ENCODE data around the gene BEST2.

Gene BEST2

DNA sequence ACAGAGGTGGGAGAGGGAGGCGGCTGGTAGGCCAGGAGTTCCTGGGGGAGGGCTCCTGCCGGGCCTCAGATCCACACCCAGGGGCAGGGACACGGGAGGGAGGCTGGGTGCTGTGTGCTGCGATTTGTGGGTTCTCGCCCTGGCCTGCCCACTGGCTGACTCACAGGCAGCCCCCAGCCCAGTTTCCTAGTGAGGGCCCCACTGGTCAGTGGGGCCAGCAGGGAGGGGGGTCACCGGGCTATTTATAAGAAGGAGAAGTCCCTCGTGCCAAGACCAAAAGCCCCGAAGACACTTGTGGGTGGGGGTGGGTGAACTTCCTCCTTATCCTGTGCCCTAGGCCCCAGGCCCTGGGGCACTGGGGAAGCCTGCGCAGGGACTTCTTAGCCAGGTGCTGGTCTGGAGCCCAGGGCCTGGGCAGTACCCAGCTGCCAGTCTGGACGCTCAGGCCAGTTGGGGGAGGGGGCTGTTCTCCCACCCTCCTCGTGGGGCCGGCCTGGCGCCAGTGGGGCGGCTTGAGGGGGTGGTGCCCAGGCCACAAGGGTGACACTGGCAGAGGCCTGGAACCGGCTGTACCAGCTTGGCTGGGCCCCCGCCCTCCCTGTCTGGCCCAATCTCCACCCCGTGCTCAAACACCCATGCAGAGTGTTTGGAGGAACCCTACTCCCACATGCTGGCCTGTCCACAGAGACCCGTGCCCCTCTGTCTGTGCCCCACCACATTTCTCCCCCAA is 34.7 kb downstream of the BEST2 start:
- in situ Hi-C loops (cut with HindIII; ENCODE audit: low sequenced_read_pairs), result no loop called here

DNA sequence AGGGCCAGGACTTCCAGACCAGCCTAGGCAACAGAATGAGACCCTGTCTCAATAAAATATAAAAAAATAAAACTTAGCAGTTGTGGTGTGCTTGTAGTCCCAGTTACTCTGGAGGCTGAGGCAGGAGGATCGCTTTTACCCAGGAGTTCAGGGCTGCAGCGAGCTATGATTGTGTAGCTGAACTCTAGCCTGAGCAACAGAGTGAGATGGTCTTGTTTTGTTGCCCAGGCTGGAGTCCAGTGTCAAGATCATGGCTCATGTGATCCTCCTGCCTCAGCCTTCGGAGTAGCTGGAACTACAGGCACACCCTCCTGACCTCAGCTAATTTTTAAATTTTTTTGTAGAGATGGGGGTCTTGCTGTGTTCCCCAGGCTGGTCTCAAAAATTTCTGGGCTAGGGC is 35.4 kb downstream of the BEST2 start:
- in situ Hi-C loops (cut with HindIII; ENCODE audit: low sequenced_read_pairs), result no loop called here

DNA sequence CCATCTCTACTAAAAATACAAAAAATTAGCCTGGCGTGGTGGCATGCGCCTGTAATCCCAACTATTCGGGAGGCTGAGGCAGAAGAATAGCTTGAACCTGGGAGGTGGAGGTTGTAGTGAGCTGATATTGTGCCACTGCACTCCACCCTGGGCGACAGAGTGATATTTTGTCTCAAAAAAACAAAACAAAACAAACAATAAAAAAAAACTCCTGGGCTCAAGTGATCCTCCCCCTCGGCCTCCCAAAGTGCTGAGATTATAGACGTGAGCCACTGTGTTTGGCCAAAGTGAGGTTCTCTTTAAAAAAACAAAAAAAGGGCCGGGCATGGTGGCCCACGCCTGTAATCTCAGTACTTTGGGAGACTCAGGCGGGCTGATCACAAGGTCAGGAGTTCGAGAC is 35.9 kb downstream of the BEST2 start:
- in situ Hi-C loops (cut with HindIII; ENCODE audit: low sequenced_read_pairs), result no loop called here

DNA sequence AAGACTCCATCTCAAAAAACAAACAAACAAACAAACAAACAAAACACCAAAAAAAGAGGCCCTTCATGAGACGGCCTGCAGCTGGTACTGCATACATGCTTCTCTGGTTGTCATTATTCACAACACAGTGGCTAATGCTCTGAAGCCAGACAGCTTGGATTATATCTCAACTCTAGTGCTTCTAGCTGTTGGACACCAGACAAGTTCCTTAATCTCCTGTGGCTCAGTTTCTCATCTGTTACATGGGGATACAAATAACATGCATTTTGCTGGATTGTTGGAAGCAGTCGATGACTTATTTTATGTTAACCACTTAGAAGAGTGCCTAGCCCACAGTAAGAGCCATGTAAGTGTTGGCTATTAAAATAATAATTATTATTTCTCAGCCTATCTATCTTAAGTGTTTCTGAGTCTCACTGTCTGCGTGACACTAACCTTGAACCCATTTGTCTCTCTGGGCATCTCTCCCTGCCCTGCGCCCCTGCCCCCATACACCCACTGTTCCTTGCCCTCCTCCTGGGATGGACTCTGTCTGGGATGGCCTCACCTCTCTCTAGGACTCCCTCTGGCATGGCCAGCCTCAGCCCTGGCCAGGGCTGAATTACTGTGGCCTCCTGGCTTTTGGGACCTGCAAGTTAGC is 36.6 kb downstream of the BEST2 start:
- in situ Hi-C loops (cut with HindIII; ENCODE audit: low sequenced_read_pairs), result no loop called here

DNA sequence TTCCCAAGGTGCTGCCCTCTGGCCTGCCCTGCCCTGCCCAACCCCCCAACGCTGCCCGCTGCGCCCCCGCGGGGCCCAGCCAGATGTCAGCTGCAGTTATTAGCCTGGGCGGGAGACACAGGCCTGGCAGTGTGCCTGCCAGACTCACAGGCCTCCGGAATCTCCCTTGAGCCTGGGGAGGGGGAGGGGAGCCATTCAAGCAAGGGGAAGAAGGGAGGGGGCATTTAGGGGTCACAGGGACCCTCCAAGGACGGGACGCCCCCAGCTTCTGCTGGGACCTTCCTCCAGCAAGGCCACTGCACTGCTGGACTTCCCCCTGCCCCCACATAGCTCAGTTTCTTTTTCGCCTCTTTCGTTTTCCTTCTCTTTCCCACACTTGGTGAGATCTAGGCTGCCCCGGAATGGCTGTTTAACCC is 37.1 kb downstream of the BEST2 start:
- in situ Hi-C loops (cut with HindIII; ENCODE audit: low sequenced_read_pairs), result no loop called here

DNA sequence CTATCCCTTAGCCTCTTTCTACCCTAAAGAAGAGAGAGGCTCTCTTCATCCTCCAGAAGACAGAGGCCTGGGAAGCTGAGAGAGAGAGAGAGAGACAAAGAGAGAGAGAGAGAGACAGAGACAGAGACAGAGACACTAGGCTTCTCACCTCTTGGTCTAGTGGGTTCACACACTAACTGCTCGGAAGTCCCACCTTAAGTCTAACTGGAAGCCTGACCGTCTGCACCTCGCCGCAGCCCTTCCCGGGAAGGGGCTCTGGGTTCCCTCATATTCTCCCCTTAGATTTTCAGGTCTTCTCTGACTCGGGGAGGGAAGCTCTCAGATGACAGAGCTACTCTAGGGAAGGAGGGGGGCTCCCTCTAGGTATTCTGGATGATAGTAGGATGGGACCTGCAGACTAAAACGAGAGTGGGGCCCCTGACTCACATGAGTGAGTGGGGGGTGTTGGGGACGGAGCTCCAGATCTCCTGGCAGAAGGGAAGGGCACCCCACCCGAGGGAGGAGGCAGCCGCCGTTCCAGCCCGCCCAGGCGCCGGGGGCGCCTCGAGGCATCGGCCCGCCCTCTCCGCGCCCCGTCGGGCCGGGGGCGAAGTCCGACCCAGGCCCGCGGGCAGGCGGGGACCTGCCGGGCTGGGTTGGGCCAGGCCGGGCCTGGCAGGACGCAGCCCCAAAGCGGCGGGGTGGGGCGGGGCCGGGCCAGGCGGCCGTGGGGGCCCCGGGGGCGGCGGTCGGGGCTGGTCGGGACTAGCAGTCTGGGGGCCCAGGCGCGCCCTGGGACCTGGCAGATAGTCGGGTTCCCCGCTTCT is 37.7 kb downstream of the BEST2 start:
- in situ Hi-C loops (cut with HindIII; ENCODE audit: low sequenced_read_pairs), result no loop called here

DNA sequence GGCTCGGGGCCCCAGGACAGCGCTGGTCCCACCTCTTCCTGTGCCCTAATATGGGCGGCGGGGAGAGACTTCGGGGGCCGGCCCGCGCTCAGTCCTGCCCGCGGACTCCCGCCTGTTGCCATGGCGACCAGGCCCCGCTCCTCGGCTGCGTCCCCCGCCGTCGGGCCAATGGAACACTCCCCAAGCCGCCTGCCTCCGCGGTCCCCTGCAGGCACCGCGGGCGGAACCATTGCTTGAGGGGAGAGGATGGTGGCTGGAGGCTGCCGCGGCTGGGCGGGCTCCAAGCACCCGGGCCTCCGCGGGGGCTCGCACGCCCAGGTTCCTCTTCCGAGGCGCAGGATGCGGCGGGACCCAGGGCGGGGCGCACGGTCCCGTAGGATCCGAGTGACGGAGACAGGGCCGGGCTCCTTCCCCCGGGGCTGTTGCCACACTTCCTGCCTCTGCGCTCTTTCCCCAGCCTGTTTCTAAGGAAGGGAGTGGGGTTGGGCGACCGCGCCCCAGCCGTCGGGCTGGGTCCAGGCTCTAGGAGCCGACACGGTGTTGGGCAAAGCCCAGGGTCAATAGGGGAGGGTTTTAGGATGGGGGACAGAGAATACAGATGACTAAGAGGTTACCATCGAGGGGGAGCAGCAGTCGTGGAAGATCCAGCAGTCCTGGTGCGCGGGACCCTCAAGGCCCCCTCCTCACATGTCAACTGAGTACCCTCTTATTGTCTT is 38.5 kb downstream of the BEST2 start:
- in situ Hi-C loops (cut with HindIII; ENCODE audit: low sequenced_read_pairs), result no loop called here

DNA sequence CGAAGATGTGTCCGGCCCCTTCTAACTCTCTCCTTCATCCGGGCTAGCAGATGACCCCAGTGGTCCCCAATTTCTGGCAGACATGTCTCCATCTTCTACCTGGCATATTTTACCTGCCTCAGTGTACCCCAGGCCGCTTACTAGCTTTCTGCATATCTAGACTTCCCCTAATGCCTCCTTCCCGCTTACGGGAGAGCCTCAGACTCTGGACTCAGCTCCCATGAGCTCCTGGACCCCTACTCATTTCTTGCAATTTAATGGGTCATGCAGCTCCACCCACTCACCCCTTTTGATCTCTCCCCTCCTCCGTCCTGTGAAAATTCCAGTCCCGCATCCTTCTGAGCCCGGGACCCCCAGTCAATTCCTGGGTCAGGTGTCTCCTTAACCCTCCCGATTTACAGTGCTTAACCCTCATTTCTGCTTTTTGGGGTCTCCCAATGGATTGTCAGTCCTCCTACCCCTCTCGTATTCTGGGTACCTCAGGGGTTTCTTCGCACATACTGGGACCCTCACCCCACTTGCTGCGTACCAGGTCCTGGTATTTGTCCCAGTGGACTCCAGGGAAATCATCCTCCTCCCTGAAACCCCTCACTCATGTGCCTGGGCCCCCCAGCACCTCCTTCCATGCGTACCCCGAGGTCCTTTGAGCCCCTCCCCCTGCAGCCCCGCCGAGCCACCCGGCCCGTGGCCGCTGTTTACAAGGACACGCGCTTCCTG is 39.2 kb downstream of the BEST2 start:
- in situ Hi-C loops (cut with HindIII; ENCODE audit: low sequenced_read_pairs), result no loop called here

DNA sequence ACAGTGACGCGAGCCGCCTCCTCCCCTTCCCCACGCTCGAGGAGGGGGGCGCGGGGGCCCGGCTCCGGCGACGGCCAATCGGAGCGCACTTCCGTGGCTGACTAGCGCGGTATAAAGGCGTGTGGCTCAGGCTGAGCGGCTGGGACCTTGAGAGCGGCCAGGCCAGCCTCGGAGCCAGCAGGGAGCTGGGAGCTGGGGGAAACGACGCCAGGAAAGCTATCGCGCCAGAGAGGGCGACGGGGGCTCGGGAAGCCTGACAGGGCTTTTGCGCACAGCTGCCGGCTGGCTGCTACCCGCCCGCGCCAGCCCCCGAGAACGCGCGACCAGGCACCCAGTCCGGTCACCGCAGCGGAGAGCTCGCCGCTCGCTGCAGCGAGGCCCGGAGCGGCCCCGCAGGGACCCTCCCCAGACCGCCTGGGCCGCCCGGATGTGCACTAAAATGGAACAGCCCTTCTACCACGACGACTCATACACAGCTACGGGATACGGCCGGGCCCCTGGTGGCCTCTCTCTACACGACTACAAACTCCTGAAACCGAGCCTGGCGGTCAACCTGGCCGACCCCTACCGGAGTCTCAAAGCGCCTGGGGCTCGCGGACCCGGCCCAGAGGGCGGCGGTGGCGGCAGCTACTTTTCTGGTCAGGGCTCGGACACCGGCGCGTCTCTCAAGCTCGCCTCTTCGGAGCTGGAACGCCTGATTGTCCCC is 39.9 kb downstream of the BEST2 start, which contains the start of gene JUNB:
Gene JUNB (plus strand): TSS at position 142 of the 706 bp plus-strand sequence. CDS start 286 bp downstream, at position 428.
- in situ Hi-C loops (cut with HindIII; ENCODE audit: low sequenced_read_pairs), result no loop called here

DNA sequence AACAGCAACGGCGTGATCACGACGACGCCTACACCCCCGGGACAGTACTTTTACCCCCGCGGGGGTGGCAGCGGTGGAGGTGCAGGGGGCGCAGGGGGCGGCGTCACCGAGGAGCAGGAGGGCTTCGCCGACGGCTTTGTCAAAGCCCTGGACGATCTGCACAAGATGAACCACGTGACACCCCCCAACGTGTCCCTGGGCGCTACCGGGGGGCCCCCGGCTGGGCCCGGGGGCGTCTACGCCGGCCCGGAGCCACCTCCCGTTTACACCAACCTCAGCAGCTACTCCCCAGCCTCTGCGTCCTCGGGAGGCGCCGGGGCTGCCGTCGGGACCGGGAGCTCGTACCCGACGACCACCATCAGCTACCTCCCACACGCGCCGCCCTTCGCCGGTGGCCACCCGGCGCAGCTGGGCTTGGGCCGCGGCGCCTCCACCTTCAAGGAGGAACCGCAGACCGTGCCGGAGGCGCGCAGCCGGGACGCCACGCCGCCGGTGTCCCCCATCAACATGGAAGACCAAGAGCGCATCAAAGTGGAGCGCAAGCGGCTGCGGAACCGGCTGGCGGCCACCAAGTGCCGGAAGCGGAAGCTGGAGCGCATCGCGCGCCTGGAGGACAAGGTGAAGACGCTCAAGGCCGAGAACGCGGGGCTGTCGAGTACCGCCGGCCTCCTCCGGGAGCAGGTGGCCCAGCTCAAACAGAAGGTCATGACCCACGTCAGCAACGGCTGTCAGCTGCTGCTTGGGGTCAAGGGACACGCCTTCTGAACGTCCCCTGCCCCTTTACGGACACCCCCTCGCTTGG is 40.7 kb downstream of the BEST2 start:
- in situ Hi-C loops (cut with HindIII; ENCODE audit: low sequenced_read_pairs), result no loop called here

DNA sequence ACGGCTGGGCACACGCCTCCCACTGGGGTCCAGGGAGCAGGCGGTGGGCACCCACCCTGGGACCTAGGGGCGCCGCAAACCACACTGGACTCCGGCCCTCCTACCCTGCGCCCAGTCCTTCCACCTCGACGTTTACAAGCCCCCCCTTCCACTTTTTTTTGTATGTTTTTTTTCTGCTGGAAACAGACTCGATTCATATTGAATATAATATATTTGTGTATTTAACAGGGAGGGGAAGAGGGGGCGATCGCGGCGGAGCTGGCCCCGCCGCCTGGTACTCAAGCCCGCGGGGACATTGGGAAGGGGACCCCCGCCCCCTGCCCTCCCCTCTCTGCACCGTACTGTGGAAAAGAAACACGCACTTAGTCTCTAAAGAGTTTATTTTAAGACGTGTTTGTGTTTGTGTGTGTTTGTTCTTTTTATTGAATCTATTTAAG is 41.3 kb downstream of the BEST2 start:
- in situ Hi-C loops (cut with HindIII; ENCODE audit: low sequenced_read_pairs), result no loop called here

DNA sequence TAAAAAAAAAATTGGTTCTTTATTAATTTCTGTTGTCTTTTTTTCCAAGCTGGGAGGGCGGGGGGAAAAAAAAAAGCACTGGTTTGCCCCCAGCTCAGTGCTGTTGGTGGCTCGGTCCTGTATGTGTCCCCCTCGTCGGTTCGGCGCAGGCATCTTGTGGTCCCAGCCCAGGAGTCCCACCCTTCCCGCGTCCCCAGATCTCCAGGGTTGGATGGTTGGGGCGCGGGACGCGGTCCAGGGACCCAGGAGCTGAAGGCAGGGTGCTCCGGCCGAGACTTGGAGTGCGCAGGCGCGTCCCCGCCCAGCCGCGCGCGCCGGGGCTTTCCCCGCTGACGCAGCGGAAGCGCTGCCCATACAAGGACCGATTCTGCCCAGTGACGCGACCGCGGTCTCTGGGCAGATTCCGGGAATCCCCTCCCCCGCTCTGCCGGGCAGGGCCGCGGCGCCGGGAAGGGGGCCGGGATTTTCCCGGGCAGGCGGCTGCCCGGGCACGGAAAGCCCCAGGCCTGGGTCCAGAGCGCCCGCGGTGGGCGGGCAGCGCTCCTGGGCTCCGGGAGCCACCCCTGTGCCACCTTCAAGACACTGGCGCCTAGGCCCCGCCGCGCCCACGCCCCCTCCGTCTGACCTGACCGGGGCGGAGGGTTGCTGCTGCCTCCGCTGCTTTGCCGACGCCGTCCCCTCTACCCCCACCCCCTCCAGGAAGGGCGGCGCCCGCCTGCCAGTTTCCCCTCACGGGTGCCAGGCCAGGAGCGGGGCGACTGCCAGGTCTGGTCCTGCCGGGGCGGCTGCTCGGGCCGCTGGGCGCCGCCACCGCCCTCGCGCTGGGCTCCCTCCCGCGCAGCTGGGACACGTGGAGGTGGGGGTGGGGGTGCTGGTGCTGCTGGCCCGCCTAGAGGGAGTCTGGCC is 42.0 kb downstream of the BEST2 start:
- in situ Hi-C loops (cut with HindIII; ENCODE audit: low sequenced_read_pairs), result no loop called here

DNA sequence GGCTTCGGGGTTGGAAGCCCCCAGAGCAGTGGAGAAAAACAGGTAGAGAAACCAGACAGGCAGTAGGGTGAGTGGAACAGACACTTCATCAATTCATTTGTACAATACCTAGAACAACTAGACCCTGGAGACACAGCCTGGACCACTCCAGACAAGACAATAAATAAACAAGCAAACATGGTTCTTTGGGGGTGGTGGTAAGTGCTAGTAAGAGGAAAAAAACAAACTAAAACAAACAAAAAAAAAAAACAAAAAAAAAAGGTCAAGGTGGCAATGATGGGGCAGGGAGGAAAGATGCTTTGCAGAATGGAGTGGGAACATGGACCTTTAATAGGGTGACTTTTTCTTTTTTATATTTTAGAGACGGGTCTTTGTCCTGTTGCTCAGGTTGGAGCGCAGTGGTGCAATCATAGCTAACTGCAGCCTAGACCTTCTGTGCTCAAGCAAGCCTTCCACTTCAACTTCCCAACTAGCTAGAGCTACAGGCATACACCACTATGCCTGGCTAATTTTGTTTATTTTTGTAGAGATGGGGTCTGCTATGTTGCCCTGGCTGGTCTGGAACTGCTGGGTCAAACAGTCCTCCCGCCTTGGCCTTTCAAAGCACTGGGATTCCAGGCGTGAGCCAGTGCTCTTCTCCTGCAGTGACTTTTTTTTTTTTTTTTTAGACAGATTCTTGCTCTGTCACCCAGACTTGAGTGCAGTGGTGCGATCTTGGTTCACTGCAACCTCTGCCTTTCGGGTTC is 42.8 kb downstream of the BEST2 start:
- in situ Hi-C loops (cut with HindIII; ENCODE audit: low sequenced_read_pairs), result no loop called here

DNA sequence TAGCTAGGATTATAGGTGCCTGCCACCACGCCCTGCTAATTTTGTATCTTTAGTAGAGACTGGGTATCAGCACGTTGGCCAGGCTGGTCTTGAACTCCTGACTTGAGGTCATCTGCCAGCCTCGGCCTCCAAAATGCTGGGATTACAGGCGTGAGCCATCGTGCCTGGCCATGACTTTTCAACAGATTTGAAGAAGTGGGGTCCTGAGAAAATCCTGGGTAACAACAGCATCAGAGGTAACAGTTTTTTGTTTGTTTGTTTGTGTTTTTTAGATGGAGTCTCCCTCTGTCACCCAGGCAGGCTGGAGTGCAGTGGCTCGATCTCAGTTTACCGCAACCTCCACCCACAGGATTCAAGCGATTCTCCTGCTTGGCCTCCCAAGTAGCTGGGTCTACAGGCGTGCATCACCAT is 43.4 kb downstream of the BEST2 start:
- in situ Hi-C loops (cut with HindIII; ENCODE audit: low sequenced_read_pairs), result no loop called here

DNA sequence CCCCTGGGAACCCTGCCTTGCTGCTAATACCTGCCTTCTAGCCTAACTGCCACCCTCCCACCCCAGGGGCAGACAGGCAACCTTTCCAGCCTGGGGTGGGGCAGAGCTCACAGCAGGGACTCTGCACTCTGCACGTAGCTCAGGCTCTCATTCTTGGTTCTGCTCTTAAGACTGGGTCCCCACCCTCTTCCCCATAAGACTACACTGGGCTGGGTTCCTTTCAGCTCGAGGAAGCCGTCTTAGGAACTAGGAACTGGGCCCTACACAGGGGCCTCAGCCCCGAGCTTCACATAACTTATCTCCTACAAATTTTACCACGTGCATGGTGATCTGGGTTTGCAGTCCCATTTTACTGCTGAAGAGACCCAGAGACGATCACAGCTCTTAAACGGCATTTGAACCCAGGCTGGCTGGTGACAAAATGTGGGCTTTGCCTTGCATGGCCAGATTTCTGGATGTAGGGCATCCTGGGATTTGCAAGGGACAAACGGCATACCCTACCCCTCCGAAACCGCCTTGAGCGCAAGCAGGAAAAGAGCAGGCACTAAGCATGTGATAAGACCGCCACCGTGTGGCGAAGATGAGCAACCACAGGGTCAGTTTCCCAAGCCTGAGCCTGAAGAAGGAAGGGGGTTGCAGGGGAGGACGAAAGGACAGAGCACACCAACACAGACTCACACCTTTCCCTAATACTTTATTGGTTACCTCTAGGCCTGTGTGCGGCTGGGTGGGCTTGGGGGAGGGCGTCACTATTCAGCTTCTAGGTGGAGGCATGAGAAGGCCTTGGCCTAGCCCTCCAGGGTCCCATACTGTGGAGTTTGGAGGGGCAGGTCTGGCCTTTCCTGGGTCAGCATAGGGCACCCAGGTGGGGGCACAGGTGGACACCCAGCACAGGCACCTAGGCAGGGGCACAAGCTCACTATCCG is 44.8 kb downstream of the BEST2 start:
- in situ Hi-C loops (cut with HindIII; ENCODE audit: low sequenced_read_pairs), result no loop called here

DNA sequence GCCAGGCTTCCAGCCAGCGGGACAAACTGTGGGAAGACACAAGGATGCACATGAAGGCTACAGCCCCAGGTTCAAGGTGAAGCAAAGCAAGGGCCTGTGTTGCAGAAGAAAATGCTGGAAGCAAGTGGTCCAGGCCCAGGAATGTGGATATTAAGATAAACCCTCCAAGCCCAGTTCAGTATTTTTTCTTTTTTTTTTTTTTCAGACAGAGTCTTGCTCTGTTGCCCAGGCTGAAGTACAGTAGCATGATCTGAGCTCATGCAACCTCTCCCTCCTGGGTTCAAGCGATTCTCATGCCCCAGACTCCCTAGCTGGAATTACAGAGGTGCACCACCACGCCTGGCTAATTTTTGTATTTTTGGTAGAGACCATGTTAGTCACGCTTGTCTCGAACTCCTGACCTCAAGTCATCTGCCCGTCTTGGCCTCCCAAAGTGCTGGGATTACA is 45.6 kb downstream of the BEST2 start:
- in situ Hi-C loops (cut with HindIII; ENCODE audit: low sequenced_read_pairs), result no loop called here
